SK-N-SH treated with all-trans-retinoic acid at 6 μM for 48 hours (cell line): ENCODE measurements around the gene SLC1A4.

Experiments
- ATAC-seq: fragments of 200-7000 bp; cut with Tn5 transposase; 3 replicates; pipeline ENCODE4 v1.9.1; 2020; ENCODE audit warnings: mild to moderate bottlenecking, moderate library complexity
- ARNTL ChIP-seq: fragments of 450-650 bp; formaldehyde crosslinking; IDR thresholded peaks from 2 replicates; pipeline ENCODE4 v1.5.0; 2020; ENCODE audit warnings: low read depth, mild to moderate bottlenecking, moderate library complexity, borderline replicate concordance
- BACH2 ChIP-seq: fragments of 250-450 bp; sonication (Bioruptor Pico); IDR thresholded peaks from 2 replicates; pipeline ENCODE4 v1.9.0; 2021; ENCODE audit warnings: mild to moderate bottlenecking, borderline replicate concordance
- CSDC2 ChIP-seq: fragments of 250-450 bp; sonication (Bioruptor Pico); IDR thresholded peaks from 2 replicates; pipeline ENCODE4 v1.5.0; 2020; ENCODE audit warnings: mild to moderate bottlenecking, moderate library complexity
- CSRNP3 ChIP-seq: fragments of 250-450 bp; sonication (Bioruptor Pico); IDR thresholded peaks from 2 replicates; pipeline ENCODE4 v1.5.1; 2021; ENCODE audit warnings: mild to moderate bottlenecking, moderate library complexity
- ESRRG ChIP-seq: fragments of 250-450 bp; sonication (Bioruptor Pico); IDR thresholded peaks from 2 replicates; pipeline ENCODE4 v1.6.1; 2021; ENCODE audit warnings: mild to moderate bottlenecking
- GLIS3 ChIP-seq: fragments of 250-450 bp; sonication (Bioruptor Pico); IDR thresholded peaks from 2 replicates; pipeline ENCODE4 v1.5.0; 2020; ENCODE audit warnings: mild to moderate bottlenecking, moderate library complexity
- ISL1 ChIP-seq: fragments of 250-450 bp; sonication (Bioruptor Pico); IDR thresholded peaks from 2 replicates; pipeline ENCODE4 v2.1.2; 2022; ENCODE audit warnings: mild to moderate bottlenecking, moderate library complexity
- OSR1 ChIP-seq: fragments of 250-450 bp; sonication (Bioruptor Pico); IDR thresholded peaks from 2 replicates; pipeline ENCODE4 v1.8.0; 2022; ENCODE audit warnings: moderate library complexity, mild to moderate bottlenecking, inconsistent platforms
- PATZ1 ChIP-seq: fragments of 250-450 bp; sonication (Bioruptor Pico); IDR thresholded peaks from 2 replicates; pipeline ENCODE4 v1.8.0; 2020; ENCODE audit warnings: mild to moderate bottlenecking, moderate library complexity, borderline replicate concordance
- POU6F1 ChIP-seq: fragments of 250-450 bp; sonication (Bioruptor Pico); IDR thresholded peaks from 2 replicates; pipeline ENCODE4 v1.8.0; 2021; ENCODE audit warnings: low read depth, mild to moderate bottlenecking, moderate library complexity, borderline replicate concordance
- PPARA ChIP-seq: fragments of 250-450 bp; sonication (Bioruptor Pico); IDR thresholded peaks from 2 replicates; pipeline ENCODE4 v1.5.0; 2020; ENCODE audit warnings: mild to moderate bottlenecking, borderline replicate concordance
- RARB ChIP-seq: fragments of 250-450 bp; sonication (Bioruptor Pico); IDR thresholded peaks from 2 replicates; pipeline ENCODE4 v1.8.0; 2021; ENCODE audit warnings: mild to moderate bottlenecking, moderate library complexity
- SNAI2 ChIP-seq: fragments of 250-450 bp; sonication (Bioruptor Pico); IDR thresholded peaks from 2 replicates; pipeline ENCODE4 v1.5.0; 2020; ENCODE audit warnings: mild to moderate bottlenecking, moderate library complexity
- TCF4 ChIP-seq: fragments of 250-450 bp; sonication (Bioruptor Pico); IDR thresholded peaks from 2 replicates; pipeline ENCODE4 v1.8.0; 2021; ENCODE audit warnings: mild to moderate bottlenecking, moderate library complexity, borderline replicate concordance
- TOX ChIP-seq: fragments of 250-450 bp; sonication (Bioruptor Pico); IDR thresholded peaks from 2 replicates; pipeline ENCODE4 v1.8.0; 2021; ENCODE audit warnings: mild to moderate bottlenecking, moderate library complexity, borderline replicate concordance
- TSHZ2 ChIP-seq: fragments of 250-450 bp; sonication (Bioruptor Pico); IDR thresholded peaks from 2 replicates; pipeline ENCODE4 v1.5.0; 2020; ENCODE audit warnings: mild to moderate bottlenecking, moderate library complexity
- ZC3H10 ChIP-seq: fragments of 250-450 bp; sonication (Bioruptor Pico); IDR thresholded peaks from 2 replicates; pipeline ENCODE4 v1.5.1; 2021; ENCODE audit warnings: mild to moderate bottlenecking, moderate library complexity
- ZFP3 ChIP-seq: fragments of 250-450 bp; sonication (Bioruptor Pico); IDR thresholded peaks from 2 replicates; pipeline ENCODE4 v1.5.0; 2020; ENCODE audit warnings: mild to moderate bottlenecking, moderate library complexity
- ZFP30 ChIP-seq: fragments of 450-650 bp; formaldehyde crosslinking; IDR thresholded peaks from 2 replicates; pipeline ENCODE4 v1.5.0; 2022; ENCODE audit warnings: mild to moderate bottlenecking, moderate library complexity
- ZNF565 ChIP-seq: fragments of 450-650 bp; formaldehyde crosslinking; conservative IDR thresholded peaks from 2 replicates; pipeline ENCODE4 v1.5.0; 2020; ENCODE audit warnings: low read depth, mild to moderate bottlenecking, moderate library complexity
- ZNF70 ChIP-seq: fragments of 450-650 bp; formaldehyde crosslinking; IDR thresholded peaks from 2 replicates; pipeline ENCODE4 v1.5.0; 2020; ENCODE audit warnings: mild to moderate bottlenecking, moderate library complexity
- ZNF8 ChIP-seq: fragments of 450-650 bp; formaldehyde crosslinking; IDR thresholded peaks from 2 replicates; pipeline ENCODE4 v1.5.0; 2020; ENCODE audit warnings: mild to moderate bottlenecking, moderate library complexity
- TF ChIP-seq, protein P1 (sequence below): fragments of 250-450 bp; sonication (Bioruptor Pico); IDR thresholded peaks from 2 replicates; pipeline ENCODE4 v1.5.1; 2020; ENCODE audit warnings: low read depth, mild to moderate bottlenecking, moderate library complexity

Gene SLC1A4

DNA sequence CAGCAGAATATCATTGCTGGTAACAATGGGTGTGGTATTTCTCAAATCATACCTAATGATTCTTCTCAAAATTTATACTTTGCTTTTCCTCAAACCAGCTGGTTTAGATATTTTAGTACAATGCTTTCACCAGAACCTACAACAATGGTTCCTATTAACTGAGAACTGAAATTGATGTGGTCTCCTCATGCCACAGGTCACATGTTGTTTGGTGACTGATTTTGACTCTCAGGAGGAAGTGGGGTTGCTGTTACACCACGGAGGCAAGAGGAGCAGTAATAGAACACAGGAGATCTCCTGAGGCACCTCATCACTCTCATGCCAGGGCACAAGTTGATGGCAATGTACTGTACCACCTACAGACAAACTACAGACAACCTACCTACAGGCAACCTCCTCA is 64.0 kb downstream of the SLC1A4 start:
- no peak for TF ChIP-seq ISL1
- TF ChIP-seq ZNF565 (CRISPR knock-in tag) = no peak
- TF ChIP-seq ZFP30 (CRISPR knock-in tag) = no peak
- TF ChIP-seq TSHZ2 (CRISPR knock-in tag) = no peak
- TF ChIP-seq ESRRG (CRISPR knock-in tag) = no peak
- no peak for TF ChIP-seq OSR1 (CRISPR knock-in tag)
- no peak for TF ChIP-seq RARB (CRISPR knock-in tag)
- TF ChIP-seq BACH2 (CRISPR knock-in tag) = no peak
- TF ChIP-seq ZNF70 (CRISPR knock-in tag) = no peak
- TF ChIP-seq ZC3H10 (CRISPR knock-in tag) = no peak
- no peak for TF ChIP-seq CSDC2 (CRISPR knock-in tag)
- TF ChIP-seq ZNF8 (CRISPR knock-in tag) = no peak
- no peak for TF ChIP-seq PATZ1 (CRISPR knock-in tag)
- no peak for TF ChIP-seq SNAI2 (CRISPR knock-in tag)
- no peak for TF ChIP-seq POU6F1 (CRISPR knock-in tag)
- TF ChIP-seq, protein P1, sequence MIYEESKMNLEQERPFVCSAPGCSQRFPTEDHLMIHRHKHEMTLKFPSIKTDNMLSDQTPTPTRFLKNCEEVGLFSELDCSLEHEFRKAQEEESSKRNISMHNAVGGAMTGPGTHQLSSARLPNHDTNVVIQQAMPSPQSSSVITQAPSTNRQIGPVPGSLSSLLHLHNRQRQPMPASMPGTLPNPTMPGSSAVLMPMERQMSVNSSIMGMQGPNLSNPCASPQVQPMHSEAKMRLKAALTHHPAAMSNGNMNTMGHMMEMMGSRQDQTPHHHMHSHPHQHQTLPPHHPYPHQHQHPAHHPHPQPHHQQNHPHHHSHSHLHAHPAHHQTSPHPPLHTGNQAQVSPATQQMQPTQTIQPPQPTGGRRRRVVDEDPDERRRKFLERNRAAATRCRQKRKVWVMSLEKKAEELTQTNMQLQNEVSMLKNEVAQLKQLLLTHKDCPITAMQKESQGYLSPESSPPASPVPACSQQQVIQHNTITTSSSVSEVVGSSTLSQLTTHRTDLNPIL (CRISPR knock-in tag) = no peak
- no peak for TF ChIP-seq PPARA (CRISPR knock-in tag)
- TF ChIP-seq TCF4 (CRISPR knock-in tag) = no peak
- no peak for TF ChIP-seq GLIS3 (CRISPR knock-in tag)
- no peak for TF ChIP-seq ARNTL (CRISPR knock-in tag)
- no peak for ATAC-seq

- no peak for ATAC-seq
- TF ChIP-seq SNAI2 (CRISPR knock-in tag) = no peak
- TF ChIP-seq, protein P1 (CRISPR knock-in tag) = no peak
- TF ChIP-seq OSR1 (CRISPR knock-in tag) = no peak
- no peak for TF ChIP-seq CSDC2 (CRISPR knock-in tag)
- TF ChIP-seq TCF4 (CRISPR knock-in tag) = no peak
- no peak for TF ChIP-seq ZNF565 (CRISPR knock-in tag)
- TF ChIP-seq ESRRG (CRISPR knock-in tag) = no peak
- no peak for TF ChIP-seq CSRNP3 (CRISPR knock-in tag)
- no peak for TF ChIP-seq TSHZ2 (CRISPR knock-in tag)
- TF ChIP-seq TOX = no peak
- no peak for TF ChIP-seq ZNF70 (CRISPR knock-in tag)
- TF ChIP-seq BACH2 (CRISPR knock-in tag) = no peak
- no peak for TF ChIP-seq ZNF8 (CRISPR knock-in tag)
- TF ChIP-seq ISL1 = no peak
- TF ChIP-seq ZFP3 = no peak
- TF ChIP-seq PATZ1 (CRISPR knock-in tag) = no peak
- no peak for TF ChIP-seq RARB (CRISPR knock-in tag)
Measured at GRCh38 chr2:65054749-65055421, 65.7 kb downstream of the SLC1A4 start.
